HT1080 (cell line): ENCODE data around the gene KRT4. TPM values are rescaled to one million over a fixed set of nuclear protein-coding genes. Genes with fewer than 3 reads are reported as not detected.
"Not testable (repeated sequence)": the region's sequence is repeated elsewhere in the genome, so short reads cannot be mapped to it uniquely, and the experiment has no call there.

Source experiments
- DNase-seq: peaks from one replicate; pipeline ENCODE4 v3.0.0-alpha.2; 2015; ENCODE audit warnings: low read depth
- total RNA-seq: library from RNA; depleted of rRNA; stranded (reverse); fragments of >200 nt; shearing (Covaris generic); gene quantifications from 2 replicates; pipeline ENCODE4 v1.2.3, GENCODE V29; 2014

Gene KRT4
- total RNA-seq, 1 experiment from 2014 or later: not detected

DNA sequence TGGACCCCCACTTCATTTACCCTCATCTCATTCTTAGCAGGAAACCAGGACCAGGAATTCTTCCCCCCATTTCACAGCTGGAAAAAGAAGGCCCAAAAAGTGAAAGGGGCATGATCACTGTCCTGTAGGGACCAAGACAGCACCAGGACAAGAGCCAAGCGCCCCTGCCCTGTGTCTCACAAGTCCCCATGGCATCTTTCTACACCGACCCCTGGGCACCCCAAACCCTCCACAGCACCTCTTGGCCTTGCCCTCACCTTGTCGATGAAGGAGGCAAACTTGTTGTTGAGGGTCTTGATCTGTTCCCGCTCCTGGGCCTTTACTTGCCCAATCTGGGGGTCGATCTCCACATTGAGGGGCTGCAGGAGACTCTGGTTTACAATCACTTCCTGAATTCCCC lies 37.5 kb downstream of the KRT4 start:
- DNase-seq: no peak

DNA sequence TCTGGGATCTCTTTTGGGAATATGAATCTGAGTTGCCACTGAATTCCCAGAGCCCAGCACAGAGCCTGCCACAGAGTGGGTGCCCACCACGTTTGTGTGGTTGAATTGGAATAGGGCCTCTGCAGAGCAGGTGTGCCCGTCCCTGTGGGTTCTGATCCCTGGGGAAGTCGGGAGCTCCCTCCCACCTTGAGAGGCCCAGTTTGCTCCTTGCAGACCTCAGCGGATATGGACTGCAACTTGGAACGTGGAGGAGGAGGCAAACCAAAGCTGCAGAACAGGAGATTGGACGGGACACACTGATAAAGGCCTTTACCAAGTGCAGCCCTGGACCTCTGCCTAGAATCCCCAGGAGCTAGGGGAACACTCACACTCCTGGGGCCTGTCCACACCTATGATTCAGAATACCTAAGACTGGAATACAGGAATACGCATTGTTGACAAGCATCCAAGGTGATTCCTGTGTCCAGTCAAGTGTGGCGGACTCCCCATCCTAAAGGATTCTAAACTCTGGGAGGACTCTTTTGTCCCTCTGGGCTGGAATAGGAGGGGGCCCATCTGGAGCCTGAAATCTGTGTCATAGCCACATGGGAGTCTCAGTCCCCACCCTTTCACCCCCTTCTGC lies 39.2 kb downstream of the KRT4 start:
- DNase-seq: no peak

- no peak for DNase-seq
Measured at GRCh38 chr12:52772772-52773171, 41.1 kb downstream of the KRT4 start.

- DNase-seq: no peak
Measured at GRCh38 chr12:52772188-52772587, 41.7 kb downstream of the KRT4 start.

GRCh38 chr12:52771505-52771904 lies 42.4 kb downstream of the KRT4 start:
- DNase-seq: no peak

DNA sequence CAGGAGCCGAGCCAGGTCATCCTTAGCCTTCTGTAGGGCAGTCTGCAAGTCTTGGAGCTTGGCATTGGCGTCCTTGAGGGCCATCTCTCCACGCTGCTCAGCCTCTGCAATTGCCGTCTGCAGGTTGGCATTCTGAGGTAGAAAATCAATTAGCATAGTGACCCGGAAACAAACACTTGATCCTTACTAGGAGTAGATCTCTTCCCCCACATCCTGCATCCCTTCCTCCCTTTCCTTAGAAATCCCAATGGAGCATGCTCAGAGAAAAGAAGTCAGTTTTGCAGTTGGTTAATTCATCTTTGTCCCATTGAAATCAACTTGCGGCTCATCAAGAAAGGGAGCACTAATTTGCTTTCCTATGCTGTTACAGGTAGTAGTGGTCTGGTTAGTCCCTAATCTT lies 42.8 kb downstream of the KRT4 start:
- DNase-seq: no peak

DNA sequence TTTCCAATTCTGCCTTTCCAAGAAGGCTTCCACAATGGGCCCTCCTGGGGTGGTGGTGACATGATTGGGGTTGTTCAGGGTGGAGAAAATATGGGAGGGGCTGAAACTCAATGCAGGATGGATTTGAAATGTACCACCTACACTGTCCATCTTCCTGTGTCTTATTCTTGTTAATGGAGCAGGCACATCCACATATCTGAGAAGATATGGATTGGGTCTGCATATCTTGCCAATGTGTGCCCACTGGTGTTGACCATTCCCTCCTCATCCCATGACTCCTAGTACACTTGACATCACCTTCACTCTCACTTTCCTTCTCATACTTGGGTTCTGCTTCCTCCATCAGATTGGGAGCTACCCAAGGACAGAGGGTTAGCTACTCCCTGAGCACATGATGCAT lies 44.0 kb downstream of the KRT4 start:
- no peak for DNase-seq

GRCh38 chr12:52769354-52769753 lies 44.6 kb downstream of the KRT4 start:
- no peak for DNase-seq

DNA sequence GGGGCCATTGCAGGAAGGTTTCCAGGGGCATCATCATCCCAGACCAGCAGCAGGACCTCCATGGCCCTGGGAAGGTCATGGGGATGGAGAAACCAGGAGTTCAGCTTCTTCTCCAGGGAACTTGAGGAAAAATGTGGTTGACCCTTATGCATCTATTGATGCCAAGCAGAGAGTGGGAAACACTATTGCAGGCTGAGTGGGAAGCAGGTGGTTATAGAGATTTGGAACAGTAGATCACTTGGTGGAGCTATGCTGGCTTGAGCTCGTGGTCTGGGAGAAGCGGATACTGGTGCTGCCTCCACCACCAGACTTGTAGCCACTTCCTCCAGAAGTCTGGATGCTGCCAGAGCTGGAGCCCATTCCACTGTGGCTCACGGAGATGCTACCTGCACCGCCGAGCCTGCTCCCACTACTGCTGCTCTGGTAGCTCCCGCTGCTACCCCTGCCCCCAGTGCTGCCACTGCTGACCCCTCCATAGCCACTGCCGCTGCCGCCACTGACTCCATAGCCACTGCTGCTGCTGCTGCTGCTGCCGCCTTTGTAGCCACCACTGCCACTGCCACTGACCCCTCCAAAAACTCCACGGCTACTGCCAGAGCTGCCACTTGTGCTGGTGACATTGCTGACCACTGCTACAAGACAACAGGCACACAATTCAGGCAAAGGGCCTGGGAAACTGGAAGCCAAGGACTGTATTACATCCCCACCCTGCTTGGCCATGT lies 45.3 kb downstream of the KRT4 start:
- DNase-seq: no peak

DNA sequence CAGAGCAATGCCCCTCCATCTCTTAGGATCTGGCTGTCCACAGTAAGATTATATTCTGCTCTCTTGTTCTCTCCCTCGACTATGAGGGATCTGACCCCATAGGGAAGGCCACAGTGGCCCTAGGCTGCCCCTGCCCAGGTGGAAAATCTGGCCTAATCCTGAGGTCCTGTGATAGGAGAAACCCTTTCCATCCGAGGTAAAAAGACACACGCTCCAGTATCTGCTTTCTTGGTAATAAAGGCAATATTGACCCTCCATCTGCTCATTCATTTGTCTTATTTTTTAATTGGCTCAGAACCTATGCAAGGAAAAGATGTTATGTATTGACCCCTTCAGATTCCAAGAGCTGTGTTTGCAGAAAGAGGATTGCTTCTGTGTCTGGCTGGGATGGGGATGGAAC lies 46.5 kb downstream of the KRT4 start:
- DNase-seq: no peak

GRCh38 chr12:52767020-52767379 lies 46.9 kb downstream of the KRT4 start:
- no peak for DNase-seq

GRCh38 chr12:52766351-52767019 lies 47.4 kb downstream of the KRT4 start:
- no peak for DNase-seq

GRCh38 chr12:52765702-52766101 lies 48.2 kb downstream of the KRT4 start:
- DNase-seq: no peak

DNA sequence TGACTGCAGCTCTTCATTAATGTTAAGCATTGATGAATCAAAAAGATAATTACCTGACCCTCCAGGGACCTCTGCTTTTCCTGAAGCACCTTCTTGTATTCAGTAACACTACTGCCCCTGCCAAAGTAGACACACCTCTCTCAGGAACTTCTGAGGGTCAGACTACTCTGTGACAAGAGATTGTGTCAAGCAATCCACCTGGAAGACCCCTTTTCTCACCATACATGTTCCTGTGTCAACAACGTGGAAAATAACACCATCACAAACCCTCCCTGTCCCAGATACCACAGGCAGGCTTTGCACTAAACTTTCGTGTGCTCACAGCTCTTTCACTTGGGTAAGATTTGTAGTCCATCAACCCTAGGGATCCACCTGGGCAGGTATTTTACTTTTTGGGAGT lies 49.9 kb downstream of the KRT4 start:
- no peak for DNase-seq

DNA sequence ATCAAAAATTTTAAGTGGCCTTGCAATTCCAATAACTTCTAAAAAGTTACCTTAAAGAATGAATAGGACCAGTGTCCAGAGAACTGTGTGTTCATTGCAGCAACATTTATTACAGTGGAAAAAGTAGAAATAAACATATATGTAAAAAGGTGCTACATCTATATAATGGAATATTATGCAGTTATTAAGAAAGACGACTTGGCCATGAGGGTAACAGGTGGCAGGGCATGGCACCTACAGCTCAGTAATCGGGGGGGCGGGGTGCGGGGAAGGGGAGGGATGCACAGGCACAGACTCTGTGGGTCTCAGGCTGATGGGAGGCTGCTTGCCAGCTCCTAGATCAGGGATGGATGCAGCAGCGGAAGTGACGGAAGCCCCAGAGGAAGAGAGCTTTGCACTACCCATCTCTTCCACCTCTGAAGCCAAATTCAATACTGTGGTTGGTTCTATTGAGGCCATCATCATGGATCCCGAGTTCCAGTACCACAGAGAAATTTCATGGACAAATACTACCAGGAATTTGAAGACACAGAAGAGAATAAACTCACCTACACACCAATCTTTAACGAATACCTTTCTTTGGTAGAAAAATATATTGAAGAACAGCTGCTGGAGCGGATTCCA lies 50.8 kb downstream of the KRT4 start:
- no peak for DNase-seq

DNA sequence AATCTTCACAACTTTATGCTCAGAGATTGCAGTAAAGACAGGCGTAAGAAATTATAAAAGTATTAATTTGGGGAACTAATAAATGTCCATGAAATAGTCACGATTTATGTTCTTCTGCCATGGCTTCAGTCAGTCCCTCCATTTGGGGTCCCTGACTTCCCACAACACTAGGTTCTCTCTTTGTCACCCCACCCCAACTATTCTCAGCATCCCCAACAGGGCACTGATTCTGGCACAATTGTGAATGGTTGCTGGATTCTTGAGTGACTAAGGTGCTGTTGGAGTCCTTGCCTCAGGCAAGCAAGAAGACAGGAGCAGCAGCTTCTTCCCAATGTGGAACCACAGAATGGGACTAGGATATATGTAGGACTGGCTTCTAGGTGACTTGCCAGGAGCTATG lies 52.1 kb downstream of the KRT4 start:
- DNase-seq: no peak

DNA sequence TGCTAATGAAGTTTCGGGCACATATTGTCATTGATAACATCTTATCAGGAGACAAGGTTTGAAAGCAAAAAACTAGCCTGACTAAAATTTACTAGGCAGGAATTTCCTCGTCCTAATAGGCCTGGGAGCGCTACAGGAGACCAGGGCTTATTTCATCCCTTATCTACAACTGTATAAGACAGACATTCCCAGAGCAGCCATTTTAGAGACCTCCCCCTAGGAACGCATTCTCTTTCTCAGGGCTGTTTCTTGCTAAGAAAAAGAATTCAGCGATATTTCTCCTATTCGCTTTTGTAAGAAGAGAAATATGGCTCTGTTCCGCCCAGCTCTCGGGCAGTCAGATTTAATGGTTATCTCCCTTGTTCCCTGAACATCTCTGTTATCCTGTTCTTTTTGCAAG lies 52.7 kb downstream of the KRT4 start:
- DNase-seq: not testable (repeated sequence)

GRCh38 chr12:52760623-52761022 lies 53.3 kb downstream of the KRT4 start:
- no peak for DNase-seq

- DNase-seq: no peak
Measured at GRCh38 chr12:52759695-52760094, 54.2 kb downstream of the KRT4 start.

- DNase-seq: no peak
Measured at GRCh38 chr12:52759218-52759617, 54.7 kb downstream of the KRT4 start.

DNA sequence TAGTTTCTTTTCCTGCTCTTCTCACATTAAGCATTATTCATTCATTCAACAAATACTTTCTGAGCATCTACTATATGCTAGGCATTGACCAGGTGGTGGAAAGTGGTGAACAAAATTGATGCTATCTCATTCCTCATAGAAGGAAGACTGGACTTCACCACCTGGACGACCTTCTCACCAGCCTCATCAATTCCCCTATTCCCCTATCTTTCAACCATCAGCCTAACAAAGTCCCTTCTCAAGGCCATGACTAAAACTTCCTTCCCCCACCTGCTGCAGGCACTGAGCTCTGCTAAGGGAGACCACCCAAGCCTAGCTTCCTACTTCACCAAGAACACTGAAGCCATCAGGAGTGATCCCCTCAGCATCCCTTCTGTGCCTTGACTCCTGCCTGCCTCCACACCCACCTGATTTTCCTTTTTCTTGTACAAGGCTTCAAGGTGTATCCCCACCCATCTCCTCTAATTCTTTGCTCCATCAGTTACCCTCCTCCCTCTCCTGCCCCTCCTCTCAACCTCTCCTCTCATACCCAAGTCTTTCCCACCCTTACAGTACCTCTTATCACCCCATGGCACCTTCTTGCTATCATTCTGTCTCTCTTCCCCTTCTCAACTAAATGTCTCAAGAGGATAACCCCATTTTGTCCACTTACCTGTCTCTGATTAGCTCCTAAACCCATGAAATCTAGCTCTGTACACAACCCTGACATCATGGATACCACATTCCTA lies 56.3 kb downstream of the KRT4 start:
- DNase-seq: no peak
